GM19099 (cell line): ENCODE data around the gene ADAM33.

Experiments used
- POLR2A ChIP-seq: IDR thresholded peaks from 3 replicates; pipeline ENCODE4 v1.6.1; 2011; ENCODE audit warnings: low read depth; ENCODE audit not compliant: insufficient read length; ENCODE audit errors: extremely low read depth

The ADAM33 gene

DNA sequence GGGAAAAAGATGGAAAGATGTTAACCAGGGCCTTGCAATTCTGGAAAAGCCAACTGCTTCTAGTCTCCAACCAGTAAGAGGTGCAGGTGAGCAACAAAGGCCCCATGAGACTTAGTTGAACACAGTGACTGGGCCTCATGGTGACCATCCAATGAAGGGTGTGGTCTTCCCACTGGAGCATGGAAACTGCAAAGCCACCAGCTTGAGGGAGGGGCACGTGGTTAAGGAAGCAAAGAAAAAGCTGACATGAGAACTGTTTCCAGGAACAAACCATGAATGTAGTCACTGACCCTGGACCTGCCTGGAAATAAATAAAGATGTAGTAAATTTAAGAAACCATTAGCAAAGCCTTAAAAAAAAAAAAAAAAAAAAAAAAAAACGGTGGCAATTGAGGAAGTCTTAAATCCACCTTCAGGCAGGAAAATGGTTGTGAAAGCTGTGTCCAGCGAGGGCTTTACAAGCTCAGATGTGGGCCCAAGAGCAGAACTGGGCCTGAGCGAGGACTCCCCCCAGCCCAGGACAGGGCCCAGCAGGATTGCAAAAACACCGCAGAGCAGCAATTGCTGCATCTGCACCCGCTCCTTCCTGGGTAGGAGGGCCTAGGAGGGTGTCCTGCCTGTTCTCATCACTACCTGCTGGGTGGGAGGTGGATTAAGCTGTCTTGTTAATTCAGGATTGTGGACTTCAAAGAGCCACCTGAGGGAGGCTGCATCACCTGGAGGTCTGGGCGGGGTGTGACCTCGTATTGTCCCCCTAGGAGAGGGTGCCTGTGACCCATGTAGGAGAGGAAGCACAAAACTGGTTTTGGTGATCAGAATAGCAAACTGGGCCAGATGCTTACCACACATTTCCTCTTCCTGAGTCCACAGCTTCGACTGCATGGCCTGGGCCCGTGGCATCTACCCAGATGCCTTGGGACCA is 28.9 kb downstream of the ADAM33 start:
- no peak for TF ChIP-seq POLR2A

- no peak for TF ChIP-seq POLR2A
Measured at GRCh38 chr20:3652221-3652620, 29.6 kb downstream of the ADAM33 start.

DNA sequence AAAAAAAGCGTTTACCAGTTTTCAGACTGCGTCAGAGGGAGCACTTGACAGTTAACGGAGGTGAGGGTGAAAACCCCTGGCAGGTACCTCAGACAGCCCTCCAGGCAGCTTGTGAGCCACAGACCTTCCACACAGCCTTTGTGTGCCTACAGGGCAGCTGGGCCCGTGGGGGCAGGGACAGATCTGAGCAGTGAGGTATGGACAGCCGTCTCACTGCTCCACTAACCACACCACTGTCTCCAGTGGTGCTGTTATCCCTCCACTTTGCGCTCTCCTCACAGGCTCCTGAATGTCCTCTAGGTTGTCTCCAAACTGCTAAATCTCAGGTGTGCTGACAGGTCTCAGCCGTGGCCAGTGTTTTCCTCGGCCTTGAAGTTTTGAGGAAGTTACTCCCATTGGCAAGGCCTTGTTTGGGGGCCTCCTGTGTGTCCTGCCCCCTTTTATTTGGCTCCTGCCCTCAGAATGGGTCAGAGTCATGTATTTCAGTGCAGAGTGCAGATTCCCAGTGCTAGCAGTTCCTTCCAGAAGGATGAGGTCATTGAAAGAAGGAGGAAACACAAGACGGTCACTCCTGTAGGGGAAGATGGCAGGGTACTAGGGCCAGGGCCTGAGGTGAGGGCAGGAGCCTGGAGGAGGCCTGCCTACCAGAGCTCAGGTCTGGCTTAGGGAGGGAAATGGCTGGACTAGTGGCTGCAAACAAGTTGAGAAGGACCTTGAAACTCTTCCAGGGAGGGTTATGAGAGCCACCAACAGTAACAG is 30.4 kb downstream of the ADAM33 start:
- no peak for TF ChIP-seq POLR2A

DNA sequence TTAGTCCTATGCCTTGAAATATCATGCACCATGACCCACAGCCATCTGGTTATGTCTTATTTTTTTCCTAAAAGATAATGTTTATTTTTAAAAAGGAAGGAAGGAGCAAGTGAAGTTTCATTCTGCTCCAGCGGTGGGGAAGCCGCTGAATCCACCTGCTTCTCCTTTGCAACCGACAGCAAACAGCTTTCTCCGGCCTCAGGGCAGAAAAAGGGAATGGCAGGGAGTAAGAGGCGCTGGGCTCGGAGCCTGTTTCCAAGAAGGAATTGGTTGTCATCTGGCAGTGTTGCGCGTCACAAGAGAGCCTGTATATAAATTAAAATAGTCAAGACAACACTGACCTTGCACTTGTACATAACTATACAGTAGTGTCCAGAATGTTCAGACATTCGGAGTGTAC is 32.9 kb downstream of the ADAM33 start:
- TF ChIP-seq POLR2A, result no peak

DNA sequence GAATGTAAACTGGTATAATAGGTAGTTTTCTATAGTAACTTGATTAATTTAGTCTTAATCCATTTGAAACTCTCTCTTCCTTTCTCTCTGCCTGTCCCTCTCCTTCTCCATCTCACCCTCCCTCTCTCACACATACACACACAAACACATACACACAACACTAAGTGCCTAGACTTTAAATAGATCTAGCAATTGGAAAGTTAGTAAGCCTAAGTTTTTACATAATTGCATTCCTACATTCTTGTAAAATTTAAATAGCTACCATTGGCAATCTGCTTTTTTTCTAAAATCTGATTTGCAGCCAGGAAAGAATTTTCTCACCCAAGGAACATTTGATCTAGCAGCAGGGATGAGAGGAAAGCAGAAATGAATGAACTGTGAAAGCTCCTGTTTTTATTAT is 34.3 kb downstream of the ADAM33 start:
- TF ChIP-seq POLR2A, result no peak

- TF ChIP-seq POLR2A, result no peak
Measured at GRCh38 chr20:3646651-3647050, 35.2 kb downstream of the ADAM33 start.

- no peak for TF ChIP-seq POLR2A
Measured at GRCh38 chr20:3646067-3646440, 35.8 kb downstream of the ADAM33 start.

DNA sequence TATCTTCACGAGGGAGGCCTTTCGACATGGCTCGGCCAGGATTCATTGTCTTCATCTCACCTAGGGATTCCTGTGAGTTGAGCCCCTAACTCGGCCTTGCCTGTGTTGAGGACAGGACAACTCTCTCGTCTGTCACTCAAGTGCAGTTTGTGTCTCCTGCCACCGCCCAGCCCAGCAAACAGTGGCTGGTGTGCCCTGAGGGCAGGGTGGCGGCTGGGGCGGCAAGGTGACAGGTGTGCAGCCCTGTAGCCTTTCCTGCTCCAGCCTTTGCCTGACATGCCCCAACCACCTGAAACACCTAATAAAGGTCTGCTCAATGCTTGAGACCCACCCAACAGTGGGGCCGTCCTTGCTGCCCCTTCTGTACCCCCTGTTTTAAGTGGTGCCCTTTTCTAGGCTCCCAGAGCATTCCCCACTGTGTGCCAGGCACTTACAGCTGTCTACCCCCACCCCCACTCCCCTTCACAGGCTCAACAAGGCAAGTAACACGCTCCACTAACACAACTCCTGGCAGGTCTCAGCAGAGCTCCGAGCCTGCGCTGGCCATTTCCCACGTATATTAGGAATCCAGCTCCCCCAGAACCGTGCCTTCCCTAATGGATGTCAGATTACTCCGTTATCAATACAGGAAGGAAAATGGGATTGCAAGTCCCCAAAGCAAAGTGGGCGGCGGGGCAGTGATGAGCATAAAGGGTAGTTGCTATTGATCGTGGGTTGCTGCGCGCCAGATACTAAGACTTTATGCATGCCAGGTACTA is 36.3 kb downstream of the ADAM33 start:
- TF ChIP-seq POLR2A, result no peak

DNA sequence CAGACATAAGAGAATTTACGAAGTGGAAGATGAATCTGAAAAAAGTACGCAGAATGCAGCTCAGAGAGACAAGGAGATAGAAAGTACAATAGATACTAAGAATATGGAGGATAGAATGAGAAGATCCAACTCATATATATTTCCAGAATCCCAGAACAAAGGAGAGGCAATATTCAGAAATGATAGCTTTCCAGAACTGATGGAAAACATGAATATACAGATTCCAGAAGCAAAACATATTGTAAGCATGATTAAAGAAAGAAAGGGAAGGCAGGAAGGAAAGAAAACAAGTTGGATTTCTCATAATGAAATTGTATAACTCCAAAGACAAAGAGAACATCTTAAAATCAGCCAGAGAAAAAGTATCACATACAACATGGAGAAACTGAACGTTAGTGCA is 41.6 kb downstream of the ADAM33 start:
- no peak for TF ChIP-seq POLR2A

DNA sequence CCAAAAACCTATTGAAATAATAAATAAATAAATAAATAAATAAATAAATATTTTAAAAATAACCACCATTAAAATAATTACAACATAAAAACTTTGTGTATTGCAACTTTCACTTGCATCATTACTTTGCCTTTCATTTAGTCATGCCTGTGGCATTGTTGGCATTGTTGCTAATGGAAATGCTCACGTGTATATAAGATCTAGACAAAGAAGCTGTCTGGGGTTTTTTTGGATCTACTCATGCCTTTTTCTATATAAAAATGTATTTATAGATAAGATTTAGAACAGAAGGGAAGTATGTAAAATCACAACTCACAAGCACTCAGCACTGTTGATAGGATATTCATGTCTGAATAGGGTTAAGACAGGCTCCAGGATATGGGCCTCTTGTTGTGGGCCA is 46.5 kb downstream of the ADAM33 start:
- no peak for TF ChIP-seq POLR2A

DNA sequence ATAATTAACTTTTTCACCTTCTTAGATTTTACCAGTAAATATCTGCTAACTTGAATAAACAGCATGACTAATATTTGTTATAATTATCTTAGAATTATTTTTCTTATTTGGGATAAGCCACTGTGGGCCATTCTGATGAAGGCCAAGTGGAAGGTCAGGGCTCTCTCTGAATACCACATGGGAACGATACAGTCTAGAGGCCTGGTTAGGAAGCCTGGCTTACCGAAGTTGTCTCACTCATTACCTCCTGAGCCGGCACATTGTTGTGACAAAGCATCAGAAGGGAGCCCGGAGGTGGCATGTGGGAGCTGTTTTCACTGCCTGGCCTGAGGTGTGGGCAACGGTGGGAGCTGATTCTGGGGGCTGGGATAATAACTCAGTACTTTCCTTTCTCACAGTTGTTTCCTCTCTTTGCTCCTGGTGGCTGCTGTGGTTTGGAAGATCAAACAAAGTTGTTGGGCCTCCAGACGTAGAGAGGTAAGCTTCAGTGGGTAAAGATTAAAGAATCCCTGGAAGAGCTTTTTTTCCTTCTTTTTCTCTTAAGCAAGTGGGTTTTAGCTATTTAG is 47.8 kb downstream of the ADAM33 start:
- no peak for TF ChIP-seq POLR2A

DNA sequence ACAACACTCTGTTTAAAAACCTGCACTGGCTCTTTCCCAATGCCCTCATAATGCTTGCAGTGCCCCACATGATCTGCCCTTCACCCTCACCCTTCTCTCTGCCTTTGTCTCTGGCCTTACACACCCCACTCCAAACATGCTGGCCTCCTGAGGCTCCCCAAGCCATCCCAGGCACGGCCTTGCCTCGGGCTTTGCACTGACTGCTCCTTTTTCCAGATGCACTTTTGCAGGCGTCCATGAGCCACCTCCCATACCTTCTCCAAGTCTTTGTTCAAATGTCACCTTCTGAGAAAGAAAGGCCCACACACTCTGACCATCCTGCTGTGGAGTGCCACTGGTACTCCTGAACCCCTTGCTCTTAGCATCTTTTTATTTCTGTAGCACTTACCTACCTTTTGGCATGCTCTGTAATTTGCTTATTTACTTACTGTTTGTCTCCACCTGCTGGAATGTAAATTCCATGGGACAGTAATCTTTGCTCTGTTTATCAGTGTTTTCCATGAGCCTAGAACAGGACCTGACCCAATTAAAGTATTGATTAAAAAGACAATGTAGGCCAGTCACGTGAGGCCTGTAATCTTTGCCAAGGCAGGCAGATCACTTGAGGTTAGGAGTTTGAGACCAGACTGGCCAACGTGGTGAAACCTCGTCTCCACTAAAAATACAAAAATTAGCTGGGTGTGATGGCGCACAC is 49.4 kb downstream of the ADAM33 start:
- no peak for TF ChIP-seq POLR2A

DNA sequence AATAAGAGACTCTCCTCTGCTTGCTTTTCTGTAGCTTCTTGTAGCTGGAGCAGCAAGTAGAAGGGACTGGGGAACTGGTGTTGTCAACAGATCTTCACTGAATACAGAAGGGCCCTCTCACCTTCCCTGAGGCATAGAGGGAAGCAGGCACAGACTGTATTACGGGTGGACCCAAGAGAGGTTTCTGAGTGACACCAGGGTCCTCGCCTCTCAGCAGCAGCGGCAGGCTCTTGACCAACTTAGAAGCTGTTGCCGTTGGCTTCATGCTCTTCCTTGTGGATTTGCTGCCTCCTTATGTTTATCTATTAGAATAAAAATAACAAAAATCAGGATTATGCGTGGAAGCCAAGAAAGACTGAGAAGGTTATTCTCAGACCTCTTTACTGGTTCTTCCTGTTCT is 50.3 kb downstream of the ADAM33 start:
- TF ChIP-seq POLR2A, result no peak

GRCh38 chr20:3630429-3630828 is 51.4 kb downstream of the ADAM33 start:
- no peak for TF ChIP-seq POLR2A
